ENCODE results near the gene UBE2F. TPM values are rescaled to one million over a fixed set of nuclear protein-coding genes. Genes with fewer than 3 reads are reported as not detected.

The UBE2F gene
- polyA plus RNA-seq, 1 of the 3 experiments (the other 2 are of a cell fraction): 56.9 TPM

- POLR2A ChIA-PET: no interaction called here
- 95% methylated on average over 7 of the region's 8 CpGs for WGBS (ENCODE audit: low lambda C conversion rate)
- H3K79me2 ChIP-seq (ENCODE audit: insufficient read depth): peaks cover 18% of the 10 kb centered on the region; the same call in 1 of the 2 replicates
- H3K9me2 ChIP-seq: no peaks in the 10 kb centered on the region
- no peak overlapping the region for H3K9ac ChIP-seq
- H3K9me3 ChIP-seq: no peaks in the 10 kb centered on the region
- no peaks in the 10 kb centered on the region for H3K27me3 ChIP-seq (ENCODE audit: insufficient read depth)
- H3K4me1 ChIP-seq (ENCODE audit: control insufficient read depth in 1 of 2, insufficient read depth in 2 of 2, low read depth in 1 of 2, low read length in 1 of 2): peaks cover 5 to 13% of the 10 kb centered on the region in 2 experiments; a peak in 3 of 4 replicates
- no peaks in the 10 kb centered on the region for H3F3A ChIP-seq (replicated peaks; ENCODE audit: insufficient read depth)
- peaks cover 23 to 30% of the 10 kb centered on the region in 2 experiments for H3K36me3 ChIP-seq (replicated peaks in 1 of 2; ENCODE audit: control insufficient read depth in 1 of 2, insufficient read depth in 2 of 2, low read length in 1 of 2)
- CTCF ChIA-PET: interaction anchor here (0.8 kb wide), 1 partner anchor 206 kb away, joined by 4 read pairs; no protein-coding TSS in a partner anchor
- TF ChIP-seq FOXJ3 (CRISPR knock-in tag; IDR thresholded peaks at IDR 0.05) (no peak), RAD21 (IDR thresholded peaks at IDR 0.05; ENCODE audit: low read length) (no peak), NRF1 (IDR thresholded peaks at IDR 0.05; ENCODE audit: low read depth, low read length) (no peak), USF2 (IDR thresholded peaks at IDR 0.05; ENCODE audit: borderline replicate concordance, low read depth, low read length) (no peak)
- no peak for DNase-seq
- H3K4me2 ChIP-seq: no peak overlapping the region
- no peak overlapping the region for H3K27ac ChIP-seq (ENCODE audit: low read depth in 2 of 2, low read length in 1 of 2)
- no peak overlapping the region for H2AFZ ChIP-seq (ENCODE audit: low read depth)
- no peaks in the 10 kb centered on the region for H4K20me1 ChIP-seq (ENCODE audit: insufficient read depth)
- H3K4me3 ChIP-seq (ENCODE audit: low read depth in 2 of 2, low read length in 1 of 2): no peak overlapping the region
Measured at GRCh38 chr2:238063414-238064189, 96.8 kb downstream of the UBE2F start.

GRCh38 chr2:238064376-238064775, 97.6 kb downstream of the UBE2F start:
- POLR2A ChIA-PET: no interaction called here
- CTCF ChIA-PET: interaction anchor here (0.8 kb wide), 1 partner anchor 206 kb away, joined by 4 read pairs; no protein-coding TSS in a partner anchor

More at GRCh38 chr2:238064376-238064775, 97.6 kb downstream of the UBE2F start:
- no peaks in the 10 kb centered on the region for H4K20me1 ChIP-seq (ENCODE audit: insufficient read depth)
- H3K27ac ChIP-seq (ENCODE audit: low read depth in 2 of 2, low read length in 1 of 2): no peak overlapping the region
- no peak for DNase-seq
- no peaks in the 10 kb centered on the region for H3K9me2 ChIP-seq
- TF ChIP-seq EZH2phosphoT487 (IDR thresholded peaks at IDR 0.05; ENCODE audit: borderline replicate concordance, low read depth) (no peak), ZBTB33 (IDR thresholded peaks at IDR 0.05; ENCODE audit: borderline replicate concordance, low read depth) (no peak), MAX (IDR thresholded peaks at IDR 0.05; ENCODE audit: low read depth) (no peak), MXI1 (IDR thresholded peaks at IDR 0.05; ENCODE audit: low read depth, low read length) (no peak), EP300 (IDR thresholded peaks at IDR 0.05; ENCODE audit: borderline replicate concordance in 1 of 2, low read depth in 1 of 2, low read length in 1 of 2) (no peak), IRF3 (IDR thresholded peaks at IDR 0.05; ENCODE audit: low read depth, low read length) (no peak), RFX5 (IDR thresholded peaks at IDR 0.05; ENCODE audit: low read length) (no peak), SMC3 (IDR thresholded peaks at IDR 0.05; ENCODE audit: low read depth, low read length) (no peak)
- H3K79me2 ChIP-seq (ENCODE audit: insufficient read depth): peaks cover 18% of the 10 kb centered on the region; the same call in 1 of the 2 replicates
- H3F3A ChIP-seq (replicated peaks; ENCODE audit: insufficient read depth): no peaks in the 10 kb centered on the region
- H3K4me3 ChIP-seq (ENCODE audit: low read depth in 2 of 2, low read length in 1 of 2): no peak overlapping the region
- no peaks in the 10 kb centered on the region for H3K9me3 ChIP-seq
- H3K27me3 ChIP-seq (ENCODE audit: insufficient read depth): no peaks in the 10 kb centered on the region
- peaks cover 5 to 13% of the 10 kb centered on the region in 2 experiments; a peak in 3 of 4 replicates for H3K4me1 ChIP-seq (ENCODE audit: control insufficient read depth in 1 of 2, insufficient read depth in 2 of 2, low read depth in 1 of 2, low read length in 1 of 2)
- H2AFZ ChIP-seq (ENCODE audit: low read depth): no peak overlapping the region
- WGBS (ENCODE audit: low lambda C conversion rate): 99% methylated on average over 7 of the region's 7 CpGs
- peaks cover 19 to 37% of the 10 kb centered on the region in 2 experiments for H3K36me3 ChIP-seq (replicated peaks in 1 of 2; ENCODE audit: control insufficient read depth in 1 of 2, insufficient read depth in 2 of 2, low read length in 1 of 2)
- H3K9ac ChIP-seq: no peak overlapping the region
- no peak overlapping the region for H3K4me2 ChIP-seq
